ENCODE data around the gene DPF3. TPM values are rescaled to one million over a fixed set of nuclear protein-coding genes. Genes with fewer than 3 reads are reported as not detected.

The DPF3 gene
- total and polyA plus RNA-seq, 9 donors, result 1.3 to 3.9 (median 1.9) TPM

DNA sequence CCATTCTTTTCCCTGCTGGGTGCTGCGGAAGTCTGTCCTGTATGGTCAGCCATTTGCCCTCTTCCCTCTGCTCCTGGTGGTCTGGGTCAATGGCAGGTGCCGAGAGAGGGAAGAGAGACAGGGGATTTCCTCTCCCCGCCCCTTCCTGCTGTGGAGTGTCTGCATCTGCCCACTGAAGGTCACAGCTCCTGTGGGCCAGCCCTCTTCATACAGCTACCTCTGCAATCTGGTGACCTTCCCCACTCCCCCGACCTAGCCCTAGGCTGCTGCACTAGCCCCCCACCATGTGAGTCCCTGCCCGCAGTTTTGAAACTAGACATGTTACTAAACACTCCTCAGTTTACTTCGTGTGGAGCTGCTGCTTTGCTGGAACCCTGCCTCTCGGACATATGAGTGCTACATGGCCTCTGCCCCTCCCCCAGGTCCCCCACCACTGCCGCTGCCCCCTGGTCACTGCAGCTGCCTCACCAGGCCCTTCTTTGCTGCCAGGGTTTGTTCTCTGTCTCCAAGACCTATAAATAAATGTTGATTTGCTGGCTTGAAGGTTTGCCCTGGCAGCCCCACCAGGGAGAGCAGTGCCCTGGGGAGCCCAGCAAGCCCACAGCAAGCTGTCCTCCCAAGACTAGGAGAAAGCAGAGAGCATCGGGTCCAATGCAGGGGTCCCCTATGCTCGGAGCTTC lies 102.9 kb downstream of the DPF3 start:
- H3K36me3 ChIP-seq (ENCODE audit: control insufficient read depth, insufficient read depth, low read length), result no peaks in the 10 kb centered on the region
- WGBS (ENCODE audit: insufficient coverage), result 63% methylated on average over 6 of the region's 10 CpGs
- DNase-seq, result peak; percentile 15
- peak overlapping the region; percentile 20 for H3K27ac ChIP-seq (ENCODE audit: low read length)
- no peak overlapping the region for H3K4me3 ChIP-seq (ENCODE audit: low read length)
- H3K4me1 ChIP-seq (ENCODE audit: control insufficient read depth, insufficient read depth, low read length), result peaks cover 15% of the 10 kb centered on the region
- H3K27me3 ChIP-seq (ENCODE audit: control insufficient read depth, insufficient read depth, low read length), result no peaks in the 10 kb centered on the region
- H3K9me3 ChIP-seq (replicated peaks; ENCODE audit: control insufficient read depth, low read depth, low read length), result no peaks in the 10 kb centered on the region

DNA sequence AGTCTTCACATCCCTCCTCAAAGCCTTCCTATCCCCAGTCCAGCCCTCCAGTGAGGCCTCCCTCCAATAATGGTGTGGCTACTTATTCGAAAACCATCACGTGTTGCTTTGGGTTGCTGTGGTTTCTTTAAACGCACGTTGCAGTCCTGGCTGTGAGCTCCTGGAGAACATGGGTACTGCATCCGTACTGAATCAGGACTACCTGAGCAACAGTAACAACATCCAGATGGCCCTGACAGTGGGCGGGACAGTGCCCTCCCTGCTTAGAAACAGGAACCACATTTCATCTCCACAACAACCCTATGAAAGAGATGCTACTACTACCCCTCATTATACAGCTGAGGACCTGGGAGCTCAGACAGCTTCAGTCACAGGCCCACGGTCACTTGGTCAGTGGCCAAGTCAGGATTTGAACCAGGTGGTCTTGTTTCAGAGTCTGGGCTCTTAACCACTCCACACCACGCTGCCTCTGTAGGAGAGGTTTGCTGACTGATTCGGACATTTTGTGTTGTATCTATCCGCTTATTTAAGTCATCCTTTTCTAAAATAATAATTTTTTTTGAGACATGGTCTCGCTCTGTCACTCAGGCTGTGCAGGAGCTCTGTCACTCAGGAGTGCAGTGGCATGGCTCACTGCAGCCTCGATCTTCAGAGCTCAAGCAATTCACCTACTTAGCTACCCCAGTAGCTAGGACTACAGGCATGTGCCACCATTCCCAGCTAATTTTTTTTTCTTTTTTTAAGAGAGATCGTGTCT lies 104.8 kb downstream of the DPF3 start:
- Histone ChIP-seq H3K9me3 (replicated peaks; ENCODE audit: control insufficient read depth, low read depth, low read length) (no peaks in the 10 kb centered on the region), H3K27ac (ENCODE audit: low read length) (no peak overlapping the region), H3K4me3 (ENCODE audit: low read length) (no peak overlapping the region), H3K27me3 (ENCODE audit: control insufficient read depth, insufficient read depth, low read length) (no peaks in the 10 kb centered on the region), H3K4me1 (ENCODE audit: control insufficient read depth, insufficient read depth, low read length) (peaks cover 15% of the 10 kb centered on the region), H3K36me3 (ENCODE audit: control insufficient read depth, insufficient read depth, low read length) (no peaks in the 10 kb centered on the region)
- 69% methylated on average over 7 of the region's 13 CpGs for WGBS (ENCODE audit: insufficient coverage)
- no peak for DNase-seq

DNA sequence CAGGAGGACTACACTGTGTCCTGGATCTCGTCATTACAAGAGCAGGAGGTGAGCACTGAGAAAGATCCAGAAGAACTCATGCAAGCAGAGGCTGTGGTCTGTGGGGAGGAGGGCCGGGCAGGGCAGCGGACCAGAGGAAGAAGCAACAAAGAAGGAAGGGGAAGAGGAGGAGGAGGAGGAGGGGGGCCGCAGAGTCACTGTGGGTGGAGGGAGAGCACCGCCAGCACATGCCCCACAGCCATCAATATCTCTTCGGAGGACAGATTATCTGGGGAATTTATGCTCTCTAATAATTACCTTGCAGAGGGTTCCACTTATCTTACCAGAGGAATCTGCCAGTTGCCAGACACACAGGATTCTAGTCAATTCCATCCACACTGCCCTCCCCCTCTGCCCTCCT lies 105.6 kb downstream of the DPF3 start:
- DNase-seq, result no peak
- no peaks in the 10 kb centered on the region for H3K9me3 ChIP-seq (replicated peaks; ENCODE audit: control insufficient read depth, low read depth, low read length)
- H3K4me1 ChIP-seq (ENCODE audit: control insufficient read depth, insufficient read depth, low read length), result peaks cover 15% of the 10 kb centered on the region
- no peak overlapping the region for H3K27ac ChIP-seq (ENCODE audit: low read length)
- H3K4me3 ChIP-seq (ENCODE audit: low read length), result no peak overlapping the region
- H3K27me3 ChIP-seq (ENCODE audit: control insufficient read depth, insufficient read depth, low read length), result no peaks in the 10 kb centered on the region
- H3K36me3 ChIP-seq (ENCODE audit: control insufficient read depth, insufficient read depth, low read length), result no peaks in the 10 kb centered on the region
- WGBS (ENCODE audit: insufficient coverage), result 67% methylated on average over 1 of the region's 6 CpGs

DNA sequence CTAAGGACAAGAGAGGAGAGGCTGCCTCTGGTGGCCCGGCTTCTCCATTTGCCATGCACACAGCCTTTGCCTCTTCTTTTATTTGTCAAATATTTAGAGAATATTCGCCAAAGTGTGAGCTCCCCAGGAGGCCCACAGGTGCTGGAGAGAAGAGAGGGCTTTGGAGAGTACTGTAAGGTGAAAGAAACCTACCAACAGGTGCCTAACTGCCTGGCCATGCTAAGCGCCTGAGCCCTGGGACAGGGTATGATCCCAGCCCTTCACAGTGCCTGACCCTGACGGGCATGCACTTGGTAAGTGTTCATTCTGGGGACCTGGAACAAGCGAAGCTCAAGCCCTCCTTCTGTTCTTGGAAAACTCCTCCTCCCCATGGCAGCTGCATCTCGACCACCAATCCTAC lies 106.1 kb downstream of the DPF3 start:
- no peaks in the 10 kb centered on the region for H3K36me3 ChIP-seq (ENCODE audit: control insufficient read depth, insufficient read depth, low read length)
- no peaks in the 10 kb centered on the region for H3K27me3 ChIP-seq (ENCODE audit: control insufficient read depth, insufficient read depth, low read length)
- H3K9me3 ChIP-seq (replicated peaks; ENCODE audit: control insufficient read depth, low read depth, low read length), result no peaks in the 10 kb centered on the region
- no peak overlapping the region for H3K4me3 ChIP-seq (ENCODE audit: low read length)
- H3K4me1 ChIP-seq (ENCODE audit: control insufficient read depth, insufficient read depth, low read length), result peaks cover 15% of the 10 kb centered on the region
- no peak for DNase-seq
- no peak overlapping the region for H3K27ac ChIP-seq (ENCODE audit: low read length)
- 70% methylated on average over 3 of the region's 6 CpGs for WGBS (ENCODE audit: insufficient coverage)

DNA sequence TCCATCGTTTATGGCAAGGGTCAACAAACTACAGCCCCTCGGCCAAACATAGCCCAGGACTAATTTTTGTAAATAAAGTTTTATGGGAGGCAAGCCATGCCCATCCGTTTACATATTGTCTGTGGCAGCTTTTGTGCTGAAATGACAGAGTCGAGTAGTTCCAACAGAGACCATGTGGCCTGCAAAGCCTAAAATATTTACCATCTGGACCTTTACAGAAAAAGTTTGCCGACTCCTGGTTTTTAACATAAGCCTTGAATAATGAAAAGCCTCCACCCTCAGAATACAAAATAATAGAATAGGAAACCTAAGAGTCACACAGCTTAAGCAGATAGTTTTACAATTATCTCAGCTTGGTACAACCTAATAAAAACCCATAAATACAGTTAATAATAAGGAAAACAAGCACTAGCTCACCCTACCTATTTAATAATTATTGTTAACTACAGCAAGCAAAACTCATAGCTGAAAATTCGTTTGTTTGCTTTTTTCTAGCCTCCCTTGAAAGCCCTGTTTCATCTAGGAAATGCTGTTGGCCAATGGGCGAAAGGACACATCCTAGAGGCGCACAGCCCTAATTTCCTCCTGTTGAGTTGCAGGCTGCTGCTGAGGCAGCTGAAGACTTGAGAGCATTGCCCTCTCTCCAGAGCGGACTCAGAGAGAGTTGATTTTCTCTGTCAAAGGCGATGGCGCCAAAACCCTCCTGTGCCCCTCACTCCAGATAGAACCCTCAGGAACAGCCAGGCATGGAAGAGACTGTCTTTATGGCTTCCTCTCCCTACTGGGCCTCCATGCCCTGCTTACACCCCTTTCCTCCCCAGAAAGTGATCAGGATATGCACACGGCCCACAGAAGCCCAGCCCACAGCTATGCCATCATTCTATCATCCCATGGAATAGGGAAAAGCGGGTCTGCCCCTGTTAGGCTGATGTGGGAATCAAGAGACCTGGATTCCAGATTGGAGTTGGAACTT lies 107.2 kb downstream of the DPF3 start:
- no peak overlapping the region for H3K27ac ChIP-seq (ENCODE audit: low read length)
- peaks cover 10% of the 10 kb centered on the region for H3K4me1 ChIP-seq (ENCODE audit: control insufficient read depth, insufficient read depth, low read length)
- no peaks in the 10 kb centered on the region for H3K27me3 ChIP-seq (ENCODE audit: control insufficient read depth, insufficient read depth, low read length)
- H3K9me3 ChIP-seq (replicated peaks; ENCODE audit: control insufficient read depth, low read depth, low read length), result no peaks in the 10 kb centered on the region
- no peak overlapping the region for H3K4me3 ChIP-seq (ENCODE audit: low read length)
- DNase-seq, result no peak
- no peaks in the 10 kb centered on the region for H3K36me3 ChIP-seq (ENCODE audit: control insufficient read depth, insufficient read depth, low read length)
- WGBS (ENCODE audit: insufficient coverage), result 58% methylated on average over 8 of the region's 13 CpGs

DNA sequence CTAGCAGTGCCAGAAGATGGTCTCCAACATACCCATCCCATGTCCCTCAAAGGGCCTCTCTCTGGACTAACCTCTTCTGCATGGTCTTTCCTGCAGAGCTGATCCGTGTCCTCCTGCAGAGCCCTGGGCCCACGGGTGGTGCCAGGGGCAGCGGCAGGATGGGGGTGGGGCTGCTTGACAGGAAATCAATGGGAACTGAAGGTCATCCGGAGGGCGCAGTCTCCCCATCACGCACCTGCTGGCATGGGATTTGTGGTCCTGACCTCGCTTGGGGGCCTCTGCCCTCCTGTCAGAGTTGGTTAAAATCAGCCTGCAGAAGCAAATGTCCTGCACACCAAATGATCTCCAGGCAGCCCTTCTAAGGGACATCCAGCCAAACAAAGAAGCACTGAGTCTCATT lies 110.2 kb downstream of the DPF3 start:
- WGBS (ENCODE audit: insufficient coverage), result 67% methylated on average over 6 of the region's 7 CpGs
- no peaks in the 10 kb centered on the region for H3K9me3 ChIP-seq (replicated peaks; ENCODE audit: control insufficient read depth, low read depth, low read length)
- H3K4me3 ChIP-seq (ENCODE audit: low read length), result no peak overlapping the region
- no peak for DNase-seq
- H3K36me3 ChIP-seq (ENCODE audit: control insufficient read depth, insufficient read depth, low read length), result no peaks in the 10 kb centered on the region
- H3K27ac ChIP-seq (ENCODE audit: low read length), result no peak overlapping the region
- no peaks in the 10 kb centered on the region for H3K27me3 ChIP-seq (ENCODE audit: control insufficient read depth, insufficient read depth, low read length)
- H3K4me1 ChIP-seq (ENCODE audit: control insufficient read depth, insufficient read depth, low read length), result peaks cover 6% of the 10 kb centered on the region

DNA sequence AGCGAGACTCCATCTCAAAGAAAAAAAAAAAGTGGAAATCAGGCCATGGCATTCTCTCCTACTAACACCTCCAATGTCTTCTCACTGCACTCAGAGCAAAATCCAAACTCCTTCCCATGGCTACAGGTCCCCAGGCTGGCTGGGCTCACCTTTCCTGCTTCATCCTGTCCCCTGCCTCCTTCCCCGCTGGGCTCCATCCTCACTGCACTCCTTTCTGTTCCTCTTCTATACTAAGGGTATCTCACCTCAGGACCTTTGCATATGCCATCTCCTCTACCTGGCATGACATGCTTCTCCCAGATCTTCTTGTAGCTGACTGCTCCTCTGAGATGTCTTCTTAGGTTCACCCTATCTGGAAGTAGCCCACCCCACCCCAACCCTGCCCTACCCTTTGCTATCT lies 111.1 kb downstream of the DPF3 start:
- peaks cover 6% of the 10 kb centered on the region for H3K4me1 ChIP-seq (ENCODE audit: control insufficient read depth, insufficient read depth, low read length)

DNA sequence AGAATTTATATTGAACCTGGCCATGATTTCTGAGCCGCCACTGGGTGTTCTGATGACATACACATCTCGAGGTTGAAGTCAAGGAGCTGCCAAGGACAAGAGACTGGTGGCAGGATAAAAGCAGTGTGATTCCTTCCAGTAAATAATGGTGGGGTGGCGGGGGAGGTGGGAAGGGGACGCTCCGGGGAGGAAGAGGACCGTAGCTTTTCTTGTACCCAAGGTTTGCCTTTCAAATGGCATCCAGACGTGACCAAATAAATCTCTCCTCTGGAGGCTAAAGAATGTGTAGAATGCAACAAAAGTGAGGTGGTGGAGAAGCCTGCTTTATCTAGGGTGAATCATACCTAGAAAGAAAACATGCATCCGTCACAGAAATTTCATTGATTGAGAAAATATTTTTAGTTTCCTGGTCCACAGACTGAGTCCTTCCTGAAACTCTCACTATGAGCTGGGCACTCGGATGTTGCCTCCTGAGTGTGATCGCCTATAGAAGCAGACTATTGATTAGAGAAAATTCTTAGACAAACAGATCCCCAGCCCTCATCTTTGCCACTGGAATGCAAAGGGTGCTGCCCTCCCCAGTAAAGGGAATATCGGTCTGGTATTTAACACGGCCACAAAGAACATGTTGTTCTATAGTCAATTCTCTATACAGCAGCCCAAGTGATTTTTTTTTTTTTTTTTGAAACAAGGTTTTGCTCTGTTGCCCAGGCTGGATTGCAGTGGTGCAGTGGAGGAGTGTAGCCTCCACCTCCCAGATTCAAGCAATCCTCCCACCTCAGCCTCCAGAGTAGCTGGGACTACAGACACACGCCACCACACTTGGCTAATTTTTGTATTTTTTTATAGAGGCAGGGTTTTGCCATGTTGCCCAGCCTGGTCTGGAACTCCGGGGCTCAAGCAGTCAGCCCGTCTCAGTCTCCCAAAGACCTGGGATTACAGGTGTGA lies 112.1 kb downstream of the DPF3 start:
- WGBS (ENCODE audit: insufficient coverage), result 66% methylated on average over 6 of the region's 15 CpGs
- Histone ChIP-seq H3K27ac (ENCODE audit: low read length) (no peak overlapping the region), H3K4me1 (ENCODE audit: control insufficient read depth, insufficient read depth, low read length) (peaks cover 6% of the 10 kb centered on the region)

More for the DNA sequence above, 111.1 kb downstream of the DPF3 start:
- no peaks in the 10 kb centered on the region for H3K36me3 ChIP-seq (ENCODE audit: control insufficient read depth, insufficient read depth, low read length)
- H3K27ac ChIP-seq (ENCODE audit: low read length), result no peak overlapping the region
- no peak overlapping the region for H3K4me3 ChIP-seq (ENCODE audit: low read length)
- H3K27me3 ChIP-seq (ENCODE audit: control insufficient read depth, insufficient read depth, low read length), result no peaks in the 10 kb centered on the region
- H3K9me3 ChIP-seq (replicated peaks; ENCODE audit: control insufficient read depth, low read depth, low read length), result no peaks in the 10 kb centered on the region
- DNase-seq, result no peak
- WGBS (ENCODE audit: insufficient coverage), result 90% methylated on average over 2 of the region's 2 CpGs

DNA sequence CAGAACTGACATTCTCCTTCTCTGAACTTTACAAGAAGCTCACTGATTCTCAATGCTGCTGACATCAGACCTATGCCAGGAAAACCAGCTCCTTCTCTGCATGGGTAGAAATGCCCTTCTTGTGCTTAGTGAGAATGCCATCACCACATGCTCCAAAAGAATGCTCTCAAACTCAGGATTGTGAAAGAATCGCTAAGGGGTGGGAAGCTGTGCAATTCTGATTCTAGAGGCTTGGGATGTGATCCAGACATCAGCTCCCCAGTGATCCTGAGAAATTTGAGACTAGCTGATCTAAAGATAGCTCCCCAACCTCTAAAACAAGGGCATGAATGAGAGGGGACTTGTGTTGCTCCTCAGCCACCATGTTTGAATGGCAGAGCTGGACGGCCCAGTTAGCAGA lies 113.2 kb downstream of the DPF3 start:
- H3K4me3 ChIP-seq (ENCODE audit: low read length), result no peak overlapping the region
- WGBS (ENCODE audit: insufficient coverage), result no CpG with 5 or more reads among the region's 2 CpGs

More for the DNA sequence above, 112.1 kb downstream of the DPF3 start:
- Histone ChIP-seq H3K36me3 (ENCODE audit: control insufficient read depth, insufficient read depth, low read length) (no peaks in the 10 kb centered on the region), H3K27me3 (ENCODE audit: control insufficient read depth, insufficient read depth, low read length) (no peaks in the 10 kb centered on the region), H3K4me3 (ENCODE audit: low read length) (no peak overlapping the region), H3K9me3 (replicated peaks; ENCODE audit: control insufficient read depth, low read depth, low read length) (no peaks in the 10 kb centered on the region)
- no peak for DNase-seq

More for the DNA sequence above, 113.2 kb downstream of the DPF3 start:
- Histone ChIP-seq H3K36me3 (ENCODE audit: control insufficient read depth, insufficient read depth, low read length) (no peaks in the 10 kb centered on the region), H3K27ac (ENCODE audit: low read length) (no peak overlapping the region), H3K4me1 (ENCODE audit: control insufficient read depth, insufficient read depth, low read length) (peaks cover 6% of the 10 kb centered on the region), H3K27me3 (ENCODE audit: control insufficient read depth, insufficient read depth, low read length) (no peaks in the 10 kb centered on the region), H3K9me3 (replicated peaks; ENCODE audit: control insufficient read depth, low read depth, low read length) (no peaks in the 10 kb centered on the region)
- DNase-seq, result peak; percentile 13

Data from muscle of leg (tissue), 11 donors.